Superior temporal gyrus (tissue), 1 donor: ENCODE measurements around the gene ZNF549.
"Not testable (repeated sequence)": the region's sequence is repeated elsewhere in the genome, so short reads cannot be mapped to it uniquely, and the experiment has no call there.

ENCODE experiments used
- DNase-seq: peaks from one replicate; pipeline ENCODE4 v3.0.0-alpha.2; 2016; ENCODE audit errors: extremely low spot score

The ZNF549 gene

GRCh38 chr19:57527136-57527881, at the start of gene ZNF549:
Gene ZNF549, plus strand, starts transcription at chr19:57527356. Its CDS starts 218 bp downstream, at chr19:57527574.
- DNase-seq, result peak; percentile 86

- peak; percentile 96 for DNase-seq
Observed at GRCh38 chr19:57487477-57488298, 39.5 kb upstream of the ZNF549 start, which contains the start of gene ZNF419. Gene ZNF419, plus strand, starts transcription at chr19:57487750. Its CDS starts 201 bp downstream, at chr19:57487951.

GRCh38 chr19:57488299-57488644, 38.9 kb upstream of the ZNF549 start:
- DNase-seq, result not testable (repeated sequence)

- not testable (repeated sequence) for DNase-seq
Observed at GRCh38 chr19:57499332-57499679, 27.9 kb upstream of the ZNF549 start.

GRCh38 chr19:57499680-57500395, 27.3 kb upstream of the ZNF549 start, which contains the start of gene ZNF773:
Gene ZNF773, plus strand, starts transcription at chr19:57499938. Its CDS starts 143 bp downstream, at chr19:57500081.
- peak; percentile 82 for DNase-seq

- DNase-seq, result not testable (repeated sequence)
Observed at GRCh38 chr19:57500400-57500799, 26.8 kb upstream of the ZNF549 start.

GRCh38 chr19:57506163-57506562, 21.0 kb upstream of the ZNF549 start:
- DNase-seq, result no peak

- DNase-seq, result no peak
Observed at GRCh38 chr19:57511484-57511883, 15.7 kb upstream of the ZNF549 start.

GRCh38 chr19:57512845-57513244, 14.3 kb upstream of the ZNF549 start:
- no peak for DNase-seq

GRCh38 chr19:57515255-57515654, 11.9 kb upstream of the ZNF549 start:
- no peak for DNase-seq

- DNase-seq, result not testable (repeated sequence)
Observed at GRCh38 chr19:57518021-57518420, 9.1 kb upstream of the ZNF549 start.

- no peak for DNase-seq
Observed at GRCh38 chr19:57537953-57538547, 10.9 kb downstream of the ZNF549 start.

- DNase-seq, result no peak
Observed at GRCh38 chr19:57546513-57546912, 19.4 kb downstream of the ZNF549 start.

- no peak for DNase-seq
Observed at GRCh38 chr19:57552432-57552831, 25.3 kb downstream of the ZNF549 start.

- DNase-seq, result no peak
Observed at GRCh38 chr19:57557659-57558058, 30.5 kb downstream of the ZNF549 start.

- no peak for DNase-seq
Observed at GRCh38 chr19:57558525-57558924, 31.4 kb downstream of the ZNF549 start.

GRCh38 chr19:57559008-57559403, 31.9 kb downstream of the ZNF549 start:
- DNase-seq, result no peak

GRCh38 chr19:57559404-57560025, 32.4 kb downstream of the ZNF549 start, which contains the start of gene ZNF550:
Gene ZNF550, minus strand, starts transcription at chr19:57559863. Its CDS starts 181 bp downstream, at chr19:57559682.
- DNase-seq, result peak; percentile 88

- no peak for DNase-seq
Observed at GRCh38 chr19:57560049-57560491, 32.9 kb downstream of the ZNF549 start.

GRCh38 chr19:57563547-57563946, 36.4 kb downstream of the ZNF549 start:
- no peak for DNase-seq
